ENCODE measurements around the gene CDH6.

CDH6 gene

DNA sequence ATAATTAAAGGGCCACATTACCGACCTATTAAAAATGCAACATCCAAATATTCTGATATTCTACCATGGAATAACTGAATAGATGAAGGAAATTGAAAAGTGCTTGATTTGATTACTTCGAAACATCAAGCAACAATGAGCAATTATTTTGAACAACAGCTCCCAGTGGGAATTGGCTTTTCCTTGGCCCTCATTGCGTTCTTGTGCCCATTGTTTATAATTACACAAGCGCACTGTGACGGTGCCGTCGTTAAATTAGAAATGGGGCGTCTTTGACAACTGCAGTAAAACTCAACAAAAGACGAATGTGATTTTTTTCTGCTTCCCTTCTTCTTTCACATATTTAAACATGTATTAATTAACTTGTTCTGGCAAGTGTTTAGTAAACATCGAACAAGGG is 61.6 kb downstream of the CDH6 start:
- no peak for ATAC-seq

DNA sequence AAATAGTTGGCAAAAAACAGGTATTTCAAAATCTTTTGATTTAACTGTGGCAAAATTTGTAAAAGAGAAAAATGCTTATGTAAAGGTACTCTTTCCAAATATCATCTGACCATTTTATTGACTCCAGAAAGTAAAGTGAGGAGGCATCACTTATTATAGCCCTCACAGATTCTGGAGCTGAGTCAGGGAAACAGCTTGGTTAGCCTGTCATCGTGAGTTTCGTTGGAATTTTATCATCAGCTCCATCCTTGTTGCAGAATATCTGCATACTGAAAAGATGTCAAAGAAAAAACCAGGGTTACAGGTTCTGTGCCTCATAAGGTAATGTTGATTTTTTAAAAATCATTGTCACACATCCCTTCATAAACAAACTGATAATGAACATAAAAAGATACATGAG is 74.8 kb downstream of the CDH6 start:
- ATAC-seq: no peak

DNA sequence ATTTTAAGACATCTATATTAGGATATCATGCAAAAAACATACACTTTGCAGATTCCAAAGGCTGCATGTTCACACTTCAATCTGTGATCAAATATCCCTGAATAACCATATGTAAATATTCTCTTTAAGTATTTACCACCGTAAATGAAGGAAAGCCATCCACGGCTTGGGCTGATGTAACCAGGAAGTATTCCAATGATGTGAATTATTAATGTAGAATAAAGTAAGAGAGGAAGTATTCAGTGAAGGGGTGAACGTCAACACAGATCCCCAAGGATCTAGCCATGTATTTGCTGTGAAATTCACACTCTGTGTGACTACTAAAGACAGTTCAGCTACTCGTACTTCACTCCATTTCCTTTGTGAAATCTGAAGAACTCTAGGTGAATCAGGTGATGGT is 75.2 kb downstream of the CDH6 start:
- no peak for ATAC-seq

DNA sequence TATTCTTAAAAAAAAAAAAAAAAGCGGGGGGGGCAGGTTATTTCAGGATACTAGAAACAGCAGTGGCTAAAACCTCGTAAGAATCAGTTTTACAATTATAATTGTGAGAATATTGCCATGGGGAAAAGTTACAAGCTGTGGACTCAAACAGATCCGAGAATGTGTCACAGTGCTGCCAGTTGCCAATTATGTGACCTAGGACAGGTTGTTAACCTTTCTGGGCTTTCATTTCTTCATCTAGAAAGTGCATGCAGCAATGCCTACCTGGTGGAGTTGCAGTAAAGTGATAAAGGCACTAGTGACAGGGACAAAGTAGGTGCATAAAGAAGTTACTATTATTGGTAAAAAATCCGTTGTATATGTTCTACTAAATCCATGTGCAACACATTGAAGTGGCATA is 75.8 kb downstream of the CDH6 start:
- no peak for ATAC-seq

DNA sequence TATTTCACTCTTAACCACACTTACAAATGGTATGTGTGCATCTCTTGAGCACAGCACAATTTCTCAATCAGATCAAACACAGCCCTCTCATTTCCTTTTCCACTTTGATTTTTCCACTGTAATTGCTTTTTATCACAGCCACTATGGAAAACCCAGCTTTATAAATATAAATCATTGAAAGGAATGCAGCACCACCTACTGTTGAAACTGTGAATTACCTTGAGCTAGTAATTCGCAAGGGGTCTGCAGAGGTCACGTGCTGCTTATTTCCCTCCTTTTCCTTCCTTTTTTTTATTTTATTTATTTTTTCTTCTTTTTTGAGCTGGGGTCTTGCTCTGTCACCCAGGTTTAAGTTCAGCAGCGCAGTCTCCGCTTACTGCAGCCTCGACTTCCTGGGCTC is 76.9 kb downstream of the CDH6 start:
- no peak for ATAC-seq

DNA sequence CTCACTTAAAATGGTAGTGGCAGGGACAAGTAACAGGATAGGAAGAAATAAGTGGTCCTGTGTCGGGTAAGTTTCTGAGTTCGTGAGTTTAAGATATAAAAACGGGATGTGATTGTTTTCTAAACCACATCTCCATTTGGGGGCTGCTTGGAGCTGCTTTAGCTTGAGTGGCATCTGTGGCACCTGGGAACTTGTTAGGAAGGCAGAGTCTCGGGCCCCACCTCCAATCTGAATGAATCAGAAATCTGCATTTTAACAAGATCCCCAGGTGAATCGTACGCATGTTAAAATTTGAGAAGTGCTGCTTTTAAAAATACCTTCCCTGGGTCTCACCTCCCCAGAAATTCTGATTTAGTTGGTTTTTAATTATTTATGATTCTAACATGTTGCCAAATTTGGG is 78.1 kb downstream of the CDH6 start:
- no peak for ATAC-seq

DNA sequence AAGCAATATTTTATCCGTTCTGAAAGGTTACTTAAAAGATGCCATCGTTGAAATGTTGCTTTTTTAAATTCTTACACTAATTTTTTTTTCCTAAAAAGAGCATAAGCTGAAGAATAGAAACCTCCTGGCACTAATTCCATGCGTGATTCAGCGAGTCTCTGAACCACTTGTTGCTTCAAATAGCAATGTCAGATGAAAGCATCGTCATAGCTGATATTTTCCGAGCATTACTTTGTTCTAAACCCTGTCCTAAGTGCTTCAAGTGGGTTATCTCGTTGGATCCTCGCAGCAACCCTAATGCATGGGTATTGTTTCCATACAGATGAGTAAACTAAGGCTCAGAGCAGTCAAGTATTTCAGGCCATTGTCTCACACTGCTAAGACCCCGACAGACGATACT is 79.7 kb downstream of the CDH6 start:
- ATAC-seq: no peak

DNA sequence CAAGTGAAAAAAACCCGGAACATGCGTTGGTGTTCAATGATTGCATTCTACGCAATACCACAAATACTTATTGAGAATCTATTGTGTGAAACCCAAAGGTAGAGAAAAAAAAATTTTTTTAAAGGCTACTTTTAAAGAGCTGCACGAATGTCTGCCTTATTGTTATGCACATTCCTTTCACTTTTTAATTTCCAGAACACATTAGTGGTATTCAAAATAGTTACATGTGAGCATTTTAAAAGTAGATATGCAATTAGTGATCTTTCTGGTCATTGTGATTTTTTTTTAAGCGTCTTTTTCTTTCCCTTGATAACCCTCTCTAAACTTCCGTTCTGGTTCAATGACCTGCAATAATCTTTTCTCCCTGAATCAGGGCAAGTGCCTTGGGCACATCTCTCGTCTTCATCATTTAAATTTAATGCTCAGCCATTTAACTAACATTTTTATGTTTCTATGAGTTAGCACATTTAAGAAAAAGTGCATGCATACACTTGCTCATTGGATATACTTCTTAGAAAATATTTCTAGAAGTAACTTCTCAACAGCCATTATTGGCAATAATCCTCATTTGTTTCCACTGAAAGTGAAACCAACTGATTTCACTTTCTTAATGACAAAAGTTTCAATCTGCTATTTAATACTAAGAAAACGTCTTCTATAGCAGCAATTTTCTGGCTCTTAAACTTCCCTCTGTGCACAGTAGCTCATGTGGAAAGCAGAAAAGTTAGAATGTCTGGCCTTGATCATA is 80.3 kb downstream of the CDH6 start:
- no peak for ATAC-seq

DNA sequence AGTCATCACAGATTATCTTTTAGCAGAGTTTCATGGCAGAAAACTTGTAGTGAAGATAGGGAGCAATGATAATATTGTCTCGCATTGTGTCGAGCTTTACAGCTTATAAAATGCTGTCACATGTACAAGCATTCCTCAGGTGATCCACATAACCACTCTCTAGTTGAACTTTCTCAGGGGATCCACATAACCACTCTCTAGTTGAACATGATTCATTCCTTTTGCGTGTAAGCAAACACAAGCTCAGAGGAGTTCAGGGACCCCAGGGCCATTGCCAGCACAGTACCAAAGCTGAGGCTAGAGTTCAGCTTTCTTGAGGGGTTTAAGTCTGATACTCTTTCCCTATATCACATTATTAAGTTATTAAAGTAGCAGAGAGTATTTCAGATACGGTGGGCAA is 86.7 kb downstream of the CDH6 start:
- ATAC-seq: no peak

DNA sequence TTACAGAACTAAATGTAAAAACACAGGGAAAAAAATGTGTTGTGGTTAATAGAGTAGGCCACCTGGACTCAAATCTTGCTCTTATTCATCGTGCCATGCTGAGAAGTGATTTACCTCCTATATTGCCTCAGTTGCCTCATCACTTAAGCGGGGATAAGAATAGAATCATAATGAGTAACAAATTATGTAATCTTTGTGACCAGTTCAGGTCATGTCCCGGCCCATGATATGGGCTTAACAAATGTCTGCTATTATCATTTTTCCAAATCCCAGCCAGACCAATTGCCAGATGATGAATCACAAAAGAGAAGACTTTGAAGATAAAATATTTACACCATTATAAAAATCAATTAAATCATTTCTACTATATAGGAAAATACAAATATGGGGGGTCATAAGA is 89.8 kb downstream of the CDH6 start:
- ATAC-seq: no peak

DNA sequence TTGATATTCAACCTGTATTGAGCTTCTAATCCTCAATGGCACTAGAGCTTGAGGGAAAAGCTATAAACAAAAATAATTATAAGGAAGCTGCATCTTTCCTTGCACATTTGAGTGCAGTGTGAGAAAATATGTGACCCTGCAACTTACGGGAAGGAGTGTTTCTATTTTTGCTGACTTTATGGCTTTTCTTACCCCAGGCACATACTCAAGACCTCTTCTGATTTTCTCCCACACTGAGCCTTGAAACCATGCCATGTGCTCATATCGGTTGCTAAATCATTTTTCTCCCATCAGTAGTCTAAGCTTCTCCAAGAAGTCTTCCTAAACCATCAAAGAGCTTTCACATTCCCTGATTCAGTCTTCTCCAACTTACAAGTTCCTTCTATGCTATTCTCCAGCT is 91.5 kb downstream of the CDH6 start:
- no peak for ATAC-seq

DNA sequence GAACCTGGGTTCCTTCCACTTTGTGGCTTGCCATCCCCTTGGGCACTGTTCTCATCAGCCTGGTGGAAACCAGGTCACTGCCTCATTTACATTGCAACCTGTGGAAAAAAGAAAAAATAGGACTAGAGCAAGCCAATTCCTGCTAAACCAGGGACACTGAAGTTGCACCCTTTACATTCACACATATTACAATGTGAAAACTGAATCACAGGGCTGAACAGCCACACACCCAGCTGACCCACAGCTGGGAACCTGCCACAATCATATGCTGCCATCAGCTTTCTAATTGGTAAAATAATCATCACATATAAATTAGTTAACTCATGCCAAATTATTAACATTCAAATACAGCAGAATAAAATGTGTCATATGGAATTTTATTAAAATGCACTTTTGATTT is 94.5 kb downstream of the CDH6 start:
- no peak for ATAC-seq

DNA sequence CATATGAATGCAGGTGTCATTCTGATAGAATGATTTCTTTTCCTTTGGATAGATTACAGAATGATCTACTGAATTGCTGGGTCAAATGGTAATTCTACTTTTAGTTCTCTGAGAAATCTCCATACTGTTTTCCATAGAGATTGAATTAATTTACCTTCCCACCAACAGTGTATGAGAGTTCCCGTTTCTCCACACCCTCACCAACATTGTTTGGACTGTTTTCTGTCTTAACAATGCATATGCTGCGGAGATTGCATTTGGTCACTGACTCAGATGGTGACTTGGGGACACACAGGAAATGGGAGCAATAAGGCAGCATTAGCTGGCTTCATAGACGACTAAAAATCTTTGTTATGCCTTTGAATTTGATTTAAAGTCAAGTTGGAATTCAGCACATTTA is 95.9 kb downstream of the CDH6 start:
- no peak for ATAC-seq

DNA sequence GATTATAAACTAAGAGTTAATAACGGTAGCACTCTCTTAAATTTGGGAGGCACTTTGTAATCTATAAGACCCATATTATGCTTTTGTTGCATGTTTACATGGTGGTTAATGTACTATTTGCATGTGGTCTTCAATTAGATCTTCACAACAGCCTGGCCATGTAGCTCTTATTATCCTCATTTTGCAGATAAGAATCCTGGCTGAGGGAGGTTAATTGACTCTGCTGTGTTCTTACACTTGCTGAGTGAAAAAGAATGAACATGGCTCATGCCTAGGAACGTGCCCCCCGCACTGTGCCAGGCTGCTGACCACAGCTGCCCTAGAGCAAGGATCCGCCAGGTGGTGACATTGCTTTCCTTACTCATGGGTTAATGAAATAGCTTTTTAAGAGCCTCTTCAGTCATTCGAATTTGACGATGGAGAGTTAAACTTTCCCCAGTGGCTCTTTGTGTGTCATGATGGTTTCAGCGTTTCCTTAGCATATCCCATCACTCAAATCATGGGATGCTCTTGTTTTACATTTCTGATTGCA is 97.9 kb downstream of the CDH6 start:
- no peak for ATAC-seq

DNA sequence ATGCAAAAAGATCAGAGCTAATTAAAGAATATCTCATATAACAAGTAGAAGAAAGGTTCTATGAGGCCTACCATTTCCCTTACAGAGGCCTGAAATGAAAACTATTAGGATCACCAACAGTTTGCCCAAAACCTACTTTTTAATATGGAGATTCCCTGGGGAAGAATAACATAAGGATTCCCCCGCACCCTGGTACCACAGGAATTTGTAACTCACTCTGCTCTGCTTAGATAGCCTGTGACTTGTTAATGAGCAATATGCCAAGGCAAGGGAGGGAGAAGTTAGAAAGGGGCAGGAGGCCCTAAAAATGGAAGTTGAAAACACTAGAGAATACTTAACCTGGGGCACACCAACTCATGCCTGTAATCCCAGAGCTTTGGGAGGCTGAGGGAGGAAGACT is 107.0 kb downstream of the CDH6 start:
- no peak for ATAC-seq

DNA sequence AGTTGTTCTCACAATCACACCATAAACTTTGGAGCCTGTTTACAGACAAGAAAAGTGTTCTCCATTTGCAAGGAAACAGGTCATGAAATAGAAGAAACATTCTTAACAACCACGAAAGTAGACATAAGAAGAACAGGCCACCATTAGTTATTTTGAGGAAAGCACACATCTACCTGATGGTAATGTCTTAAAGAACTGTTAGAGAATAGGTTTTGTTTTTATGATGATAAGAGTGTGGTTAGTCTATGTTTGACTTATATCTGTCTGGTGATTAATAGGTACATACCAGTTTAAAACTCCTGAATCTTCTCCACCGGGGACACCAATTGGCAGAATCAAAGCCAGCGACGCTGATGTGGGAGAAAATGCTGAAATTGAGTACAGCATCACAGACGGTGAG is 108.3 kb downstream of the CDH6 start:
- no peak for ATAC-seq

DNA sequence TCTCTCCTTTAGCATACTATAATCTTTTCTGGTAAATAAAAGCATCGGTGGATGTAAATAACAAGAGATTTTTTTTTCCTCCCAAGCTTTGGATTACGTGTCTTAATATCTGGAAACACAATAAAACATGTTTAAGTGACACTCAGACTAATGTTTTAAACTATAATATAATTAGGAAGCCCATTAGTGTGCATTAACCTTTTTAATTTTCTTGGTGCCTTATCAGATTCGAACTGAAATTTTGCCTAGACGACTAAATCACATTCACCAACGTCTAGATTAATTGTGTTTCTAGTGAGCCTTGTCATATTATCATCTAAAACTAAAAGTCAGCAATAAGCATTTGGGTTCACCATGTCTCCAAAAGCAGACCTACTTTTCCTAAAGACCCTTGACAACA is 110.2 kb downstream of the CDH6 start:
- no peak for ATAC-seq

DNA sequence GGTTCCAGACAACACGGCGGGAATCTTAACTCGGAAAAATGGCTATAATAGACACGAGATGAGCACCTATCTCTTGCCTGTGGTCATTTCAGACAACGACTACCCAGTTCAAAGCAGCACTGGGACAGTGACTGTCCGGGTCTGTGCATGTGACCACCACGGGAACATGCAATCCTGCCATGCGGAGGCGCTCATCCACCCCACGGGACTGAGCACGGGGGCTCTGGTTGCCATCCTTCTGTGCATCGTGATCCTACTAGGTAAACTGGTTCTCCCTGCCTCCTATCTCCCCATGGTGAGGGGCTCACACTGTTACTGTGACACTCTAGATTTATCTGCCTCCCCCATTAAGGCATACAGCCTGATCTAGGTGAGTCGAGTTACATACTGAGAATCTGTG is 124.2 kb downstream of the CDH6 start:
- no peak for ATAC-seq

DNA sequence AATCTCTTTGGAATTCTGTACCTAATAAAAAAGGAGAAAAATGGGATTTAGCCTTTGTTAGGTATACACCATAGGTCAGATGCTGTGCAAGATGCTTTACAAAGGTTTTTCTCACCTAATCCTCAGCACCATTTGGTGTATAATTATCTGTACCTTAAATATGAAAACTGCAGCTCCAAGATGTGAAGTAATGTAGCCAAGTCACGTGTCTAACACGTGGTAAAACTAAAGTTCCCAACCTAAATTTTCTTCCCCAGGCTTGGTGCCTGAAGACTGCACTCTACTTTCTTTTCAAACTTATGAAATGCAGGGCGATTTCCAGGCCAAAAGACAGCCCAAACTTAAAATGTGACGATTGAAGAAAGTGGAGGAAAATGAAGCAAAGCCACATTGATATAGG is 125.8 kb downstream of the CDH6 start:
- ATAC-seq: no peak

DNA sequence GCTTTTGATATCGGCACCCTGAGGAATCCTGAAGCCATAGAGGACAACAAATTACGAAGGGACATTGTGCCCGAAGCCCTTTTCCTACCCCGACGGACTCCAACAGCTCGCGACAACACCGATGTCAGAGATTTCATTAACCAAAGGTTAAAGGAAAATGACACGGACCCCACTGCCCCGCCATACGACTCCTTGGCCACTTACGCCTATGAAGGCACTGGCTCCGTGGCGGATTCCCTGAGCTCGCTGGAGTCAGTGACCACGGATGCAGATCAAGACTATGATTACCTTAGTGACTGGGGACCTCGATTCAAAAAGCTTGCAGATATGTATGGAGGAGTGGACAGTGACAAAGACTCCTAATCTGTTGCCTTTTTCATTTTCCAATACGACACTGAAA is 129.5 kb downstream of the CDH6 start:
- no peak for ATAC-seq

DNA sequence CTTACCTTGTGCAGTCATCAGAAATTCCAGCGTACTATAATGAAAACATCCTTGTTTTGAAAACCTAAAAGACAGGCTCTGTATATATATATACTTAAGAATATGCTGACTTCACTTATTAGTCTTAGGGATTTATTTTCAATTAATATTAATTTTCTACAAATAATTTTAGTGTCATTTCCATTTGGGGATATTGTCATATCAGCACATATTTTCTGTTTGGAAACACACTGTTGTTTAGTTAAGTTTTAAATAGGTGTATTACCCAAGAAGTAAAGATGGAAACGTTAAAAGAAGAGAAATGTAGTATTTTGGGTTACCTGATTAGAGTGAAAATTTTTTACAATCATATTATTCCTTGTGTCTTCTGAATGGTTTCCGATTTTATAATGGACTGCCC is 131.4 kb downstream of the CDH6 start:
- ATAC-seq: no peak

DNA sequence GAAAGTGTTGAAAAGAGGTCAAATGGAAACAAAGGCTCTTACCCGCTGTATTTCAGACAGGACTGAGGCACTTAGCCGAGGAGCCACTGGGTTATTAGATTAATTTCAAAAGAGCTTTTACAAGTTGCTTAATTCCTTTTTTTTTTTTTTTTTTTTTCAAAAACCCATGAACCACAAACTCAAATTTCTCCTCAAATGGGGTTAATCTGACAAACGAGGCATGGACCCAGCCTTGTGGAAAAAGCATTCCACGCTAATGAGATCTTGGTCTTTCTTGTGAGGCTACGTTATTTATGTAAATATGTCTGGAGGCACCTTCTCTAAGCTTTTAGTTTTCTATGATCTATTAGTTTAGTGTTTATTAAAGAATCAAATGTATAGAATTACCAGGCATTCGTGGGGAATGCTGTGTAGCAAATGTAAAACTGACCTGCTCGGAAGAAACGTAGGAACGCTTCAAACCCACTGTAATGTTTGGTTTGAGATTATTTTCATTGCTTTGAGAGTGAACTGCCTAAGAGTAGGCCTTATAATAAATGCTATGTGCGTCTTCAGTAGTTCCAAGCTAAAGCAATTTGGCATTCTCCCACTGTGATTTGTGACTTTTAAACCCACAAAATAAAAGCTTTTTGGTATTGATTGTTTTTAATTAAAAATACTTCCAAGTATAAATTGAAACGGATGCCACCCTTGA is 134.7 kb downstream of the CDH6 start:
- no peak for ATAC-seq

DNA sequence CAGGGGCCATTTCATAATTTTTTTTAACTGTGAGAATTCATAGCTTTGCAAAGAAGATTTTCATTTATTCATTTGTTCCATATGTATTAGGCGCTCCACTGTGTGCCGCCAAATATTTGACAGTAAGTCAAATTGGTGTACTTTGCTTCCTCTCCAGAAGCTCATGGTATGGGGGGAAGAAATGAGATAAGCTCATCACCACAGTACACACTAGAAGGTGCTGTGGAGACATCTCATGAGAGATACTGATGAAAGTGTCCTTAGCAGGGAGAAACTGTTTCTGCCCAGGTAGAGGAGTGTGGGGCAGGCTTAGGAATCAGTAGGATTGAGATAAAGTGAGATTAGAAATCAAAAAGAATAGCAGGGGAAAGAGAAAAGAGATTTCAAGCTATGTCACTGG is 136.2 kb downstream of the CDH6 start:
- no peak for ATAC-seq

DNA sequence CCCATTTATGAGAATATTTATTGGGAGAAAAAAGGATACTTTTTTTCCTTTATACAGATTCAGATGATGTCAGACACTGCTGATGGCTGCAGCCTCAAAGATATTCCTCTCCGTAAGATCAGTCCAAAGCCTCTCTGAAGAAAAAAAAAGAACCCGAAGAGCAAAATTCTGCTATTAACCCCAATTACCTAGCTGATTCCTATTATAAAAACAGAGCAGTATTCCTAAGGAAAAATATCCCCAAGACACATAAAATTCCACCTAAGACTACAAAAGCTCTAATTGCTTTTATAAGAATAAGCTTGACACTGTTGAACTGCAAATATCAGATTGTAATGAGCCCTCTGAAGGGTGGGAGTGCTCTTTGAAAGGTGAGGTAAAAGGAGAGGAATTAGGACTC is 138.7 kb downstream of the CDH6 start:
- ATAC-seq: no peak

DNA sequence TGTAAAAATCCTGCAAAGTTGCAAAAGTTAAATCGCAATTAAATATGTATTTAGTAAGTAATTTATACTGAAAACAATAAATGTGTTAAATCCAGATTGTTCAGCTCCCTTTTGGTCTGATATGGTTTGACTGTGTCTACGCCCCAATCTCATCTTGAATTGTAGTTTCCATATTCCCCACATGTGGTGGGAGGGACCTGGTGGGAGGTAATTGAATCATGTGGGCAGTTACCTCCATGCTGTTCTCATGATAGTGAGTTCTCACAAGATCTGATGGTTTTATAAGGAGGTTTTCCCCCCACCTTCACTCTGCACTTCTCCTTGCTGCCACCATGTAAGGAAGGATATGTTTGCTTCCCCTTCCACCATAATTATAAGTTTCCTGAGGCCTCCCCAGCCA is 140.0 kb downstream of the CDH6 start:
- ATAC-seq: no peak

Measured in activated CD4-positive, CD25-positive, alpha-beta regulatory T cell treated with anti-CD3 and anti-CD28 coated beads, Interleukin-2, amount 50 U/mL, for 24 hours (primary cell).